Muscle of arm (tissue), 12 donors: Measurements from ENCODE around the gene MFAP3L. TPM values are rescaled to one million over a fixed set of nuclear protein-coding genes. Genes with fewer than 3 reads are reported as not detected.

ENCODE experiments used
- DNase-seq: peaks from one replicate; pipeline ENCODE4 v3.0.0-alpha.2; 2013
- polyA plus RNA-seq, 12 donors: library from polyadenylated mRNA; unstranded; fragments of 120-200 nt; gene quantifications; one replicate each; pipeline ENCODE4 v1.2.1, GENCODE V29; 2013; ENCODE audit not compliant: insufficient read length in 12 of 12

The MFAP3L gene
- polyA plus RNA-seq, 12 donors = 1.3 to 5.3 (median 2.0) TPM; not detected in 2

DNA sequence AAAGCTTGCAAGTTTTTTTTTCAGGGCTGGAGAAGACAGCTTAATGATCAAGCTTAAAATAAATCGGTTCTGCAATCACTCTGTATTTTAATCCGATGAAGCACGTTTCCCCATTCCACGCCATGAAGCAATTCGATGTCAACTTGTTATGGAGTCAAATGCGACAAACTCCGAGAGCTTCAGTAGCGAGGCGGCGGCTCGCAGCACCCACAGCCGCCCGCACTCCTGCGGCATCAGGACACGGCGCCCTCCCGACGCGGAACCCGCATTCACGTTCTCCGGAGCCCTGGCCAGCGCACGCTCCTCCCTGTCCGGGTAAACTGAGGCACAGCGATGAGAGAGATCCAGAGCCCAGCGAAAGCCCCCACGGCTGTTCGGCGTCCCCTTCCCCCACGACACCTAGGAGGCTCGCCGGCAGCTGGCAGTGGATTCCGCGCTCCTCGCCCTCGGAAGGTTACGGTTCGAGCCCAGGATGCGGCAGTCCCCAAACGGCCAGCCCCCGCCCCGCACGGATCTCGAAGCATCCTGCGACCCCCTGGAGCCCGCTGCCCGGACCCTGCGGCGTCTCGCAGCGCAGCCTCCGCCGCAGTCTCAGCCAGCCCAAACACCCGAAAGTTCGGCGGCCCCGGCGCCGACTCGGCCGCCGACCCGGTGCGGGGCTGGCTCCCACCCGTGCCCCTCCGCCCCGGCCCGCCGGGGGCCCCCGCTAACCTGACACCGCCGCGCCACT lies 507 bp downstream of the MFAP3L start:
- no peak for DNase-seq

GRCh38 chr4:170022211-170022610 lies 4.0 kb downstream of the MFAP3L start:
- no peak for DNase-seq

- no peak for DNase-seq
These were observed 8.9 kb downstream of the MFAP3L start for GRCh38 chr4:170017252-170017651.

- DNase-seq = no peak
These were observed 10.9 kb downstream of the MFAP3L start for GRCh38 chr4:170015285-170015684.

DNA sequence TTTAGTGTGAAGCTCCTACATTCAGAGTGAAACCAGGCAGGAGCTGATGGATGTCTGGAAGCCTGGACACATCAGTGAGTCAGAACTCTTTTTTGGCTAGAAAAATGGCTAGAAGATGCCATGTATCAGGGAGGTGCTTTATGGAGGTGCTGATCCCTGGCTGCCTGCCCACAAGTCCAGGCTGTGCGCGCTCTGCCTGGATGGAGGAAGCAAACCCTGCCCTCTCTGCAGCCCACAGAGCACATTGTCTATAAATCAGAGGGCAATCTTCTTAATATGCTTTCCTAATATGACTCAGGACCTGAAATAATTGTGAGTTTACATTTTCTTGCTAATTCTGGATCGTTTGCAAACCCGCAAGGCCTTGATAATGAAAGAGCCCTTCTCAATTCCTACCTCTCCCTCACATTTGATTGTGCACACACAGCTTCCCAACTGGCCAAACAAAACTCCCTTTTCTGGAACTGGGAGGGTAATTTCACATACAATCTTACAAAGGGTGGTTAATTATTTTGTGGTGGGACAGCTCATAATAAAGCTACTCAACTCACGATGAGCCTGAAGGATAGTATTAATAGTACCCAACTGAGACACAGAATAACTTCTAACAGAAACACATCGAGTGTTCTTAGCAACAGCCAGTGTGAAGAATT lies 11.7 kb downstream of the MFAP3L start:
- DNase-seq = no peak

- DNase-seq = no peak
These were observed 13.6 kb downstream of the MFAP3L start for GRCh38 chr4:170012629-170012958.

DNA sequence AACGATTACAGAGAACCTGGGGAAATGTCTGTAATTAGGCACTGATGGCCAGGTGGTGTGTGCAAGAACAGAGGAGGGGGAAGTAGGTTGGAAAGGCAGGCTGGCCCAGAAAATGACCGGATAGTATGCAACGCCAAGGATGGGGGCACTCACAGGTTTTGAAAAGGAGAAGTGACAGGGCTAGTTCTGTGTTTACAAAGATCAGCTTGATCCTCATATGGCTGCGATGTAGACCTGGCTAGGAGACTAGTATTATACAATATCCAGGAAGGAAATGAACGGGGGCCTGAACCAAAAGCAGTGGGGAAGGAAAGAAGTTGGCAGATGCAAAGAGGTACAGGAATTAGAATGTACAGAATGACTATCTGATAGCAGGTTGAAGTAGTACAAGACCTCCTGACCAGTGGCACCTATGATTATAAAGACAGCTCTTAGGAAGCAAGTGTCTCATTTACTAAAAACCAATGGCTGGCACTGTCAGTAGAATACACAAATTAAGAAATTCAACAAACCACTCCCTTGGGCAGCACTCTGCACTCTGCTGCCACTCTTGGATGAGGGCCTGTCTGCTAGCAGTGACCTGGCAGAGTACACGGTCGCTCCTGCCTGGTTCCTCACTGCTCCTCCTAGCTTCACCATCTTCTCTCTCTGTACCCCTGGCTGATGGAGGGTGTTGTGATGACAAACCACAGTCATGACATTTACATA lies 14.1 kb downstream of the MFAP3L start:
- DNase-seq = no peak

DNA sequence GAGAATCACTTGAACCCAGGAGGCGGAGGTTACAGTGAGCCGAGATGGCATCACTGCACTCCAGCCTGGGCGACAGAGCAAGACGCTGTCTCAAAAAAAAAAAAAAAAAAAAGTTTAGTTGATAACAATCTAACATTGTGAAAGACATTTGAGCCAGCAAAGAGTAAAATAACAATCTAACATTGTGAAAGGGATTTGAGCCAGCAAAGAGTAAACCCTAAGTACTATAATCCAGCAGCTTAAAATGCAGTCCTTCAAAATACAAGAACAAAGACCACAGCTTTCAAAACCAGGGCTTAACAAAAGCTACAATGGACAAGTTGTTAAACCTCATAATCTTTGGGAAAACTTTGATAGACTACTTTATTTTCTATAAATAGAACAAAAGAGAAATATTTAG lies 16.9 kb downstream of the MFAP3L start:
- no peak for DNase-seq

DNA sequence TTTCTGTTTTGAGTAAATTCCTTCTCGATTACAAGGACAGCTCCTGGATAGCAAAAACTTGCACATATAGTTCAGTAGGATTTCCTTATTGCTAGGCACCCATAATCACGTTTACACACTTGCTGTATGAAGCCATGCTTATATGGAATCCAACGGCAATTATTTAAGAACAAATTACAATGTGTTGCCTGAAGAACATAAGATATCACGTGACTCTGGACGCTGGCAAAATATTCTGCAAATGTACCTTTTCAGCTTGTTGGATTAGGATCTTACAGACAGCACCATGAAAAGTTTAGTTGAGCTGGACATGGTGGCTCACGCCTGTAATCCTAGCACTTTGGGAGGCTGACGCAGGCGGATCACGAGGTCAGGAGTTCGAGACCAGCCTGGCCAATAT lies 17.4 kb downstream of the MFAP3L start:
- DNase-seq = no peak

GRCh38 chr4:170008371-170008770 lies 17.8 kb downstream of the MFAP3L start:
- no peak for DNase-seq

- DNase-seq = no peak
These were observed 19.1 kb downstream of the MFAP3L start for GRCh38 chr4:170007113-170007512.

GRCh38 chr4:170005472-170005871 lies 20.7 kb downstream of the MFAP3L start:
- DNase-seq = no peak

GRCh38 chr4:170004651-170005295 lies 21.4 kb downstream of the MFAP3L start:
- DNase-seq = no peak

DNA sequence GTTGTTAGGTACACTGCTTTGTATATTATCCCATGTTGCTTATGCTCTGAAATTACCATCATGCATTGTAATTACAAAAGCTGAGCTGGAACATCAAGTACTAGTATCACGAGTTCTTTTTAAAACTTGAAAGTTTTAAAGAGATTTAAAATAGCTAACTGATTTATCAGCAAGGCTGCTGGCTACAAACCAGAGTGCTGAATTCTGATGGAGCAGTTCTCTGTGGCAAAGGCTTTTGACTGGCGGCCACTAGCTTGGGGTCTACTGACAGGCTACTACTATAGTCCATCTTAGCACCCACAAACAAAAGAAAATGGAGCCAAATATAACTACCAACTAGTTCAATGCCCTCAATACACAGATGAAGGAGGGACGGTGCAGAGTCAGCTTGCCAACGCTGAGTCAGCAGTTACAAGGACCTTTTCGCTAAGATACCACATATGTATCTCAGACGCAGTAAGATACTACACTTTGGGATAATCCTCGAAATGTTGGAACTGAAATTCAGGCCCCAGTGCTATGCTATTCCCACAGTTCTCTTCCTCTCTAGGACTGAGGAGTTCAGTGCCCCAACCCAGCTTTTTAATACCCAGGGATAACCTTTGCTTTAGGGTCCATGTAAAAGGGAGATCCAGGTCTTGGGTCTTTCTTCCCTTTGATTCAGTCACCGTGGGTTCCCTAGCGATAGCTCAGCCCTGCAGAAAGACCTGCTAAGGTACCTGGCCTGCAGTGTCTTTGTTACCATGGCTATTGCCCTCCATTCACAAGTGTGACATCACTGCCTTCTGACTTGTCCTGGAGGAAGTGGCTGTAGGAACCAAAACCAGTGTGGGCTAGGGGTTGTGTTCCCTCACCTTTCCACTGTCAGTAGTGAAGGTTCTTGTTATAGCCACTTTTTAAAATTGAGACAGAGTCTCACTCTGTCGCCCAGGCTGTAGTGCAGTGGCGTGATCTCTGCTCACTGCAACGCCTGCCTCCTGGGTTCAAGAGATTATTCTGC lies 22.8 kb downstream of the MFAP3L start:
- DNase-seq = no peak

- no peak for DNase-seq
These were observed 24.4 kb downstream of the MFAP3L start for GRCh38 chr4:170001745-170002267.

DNA sequence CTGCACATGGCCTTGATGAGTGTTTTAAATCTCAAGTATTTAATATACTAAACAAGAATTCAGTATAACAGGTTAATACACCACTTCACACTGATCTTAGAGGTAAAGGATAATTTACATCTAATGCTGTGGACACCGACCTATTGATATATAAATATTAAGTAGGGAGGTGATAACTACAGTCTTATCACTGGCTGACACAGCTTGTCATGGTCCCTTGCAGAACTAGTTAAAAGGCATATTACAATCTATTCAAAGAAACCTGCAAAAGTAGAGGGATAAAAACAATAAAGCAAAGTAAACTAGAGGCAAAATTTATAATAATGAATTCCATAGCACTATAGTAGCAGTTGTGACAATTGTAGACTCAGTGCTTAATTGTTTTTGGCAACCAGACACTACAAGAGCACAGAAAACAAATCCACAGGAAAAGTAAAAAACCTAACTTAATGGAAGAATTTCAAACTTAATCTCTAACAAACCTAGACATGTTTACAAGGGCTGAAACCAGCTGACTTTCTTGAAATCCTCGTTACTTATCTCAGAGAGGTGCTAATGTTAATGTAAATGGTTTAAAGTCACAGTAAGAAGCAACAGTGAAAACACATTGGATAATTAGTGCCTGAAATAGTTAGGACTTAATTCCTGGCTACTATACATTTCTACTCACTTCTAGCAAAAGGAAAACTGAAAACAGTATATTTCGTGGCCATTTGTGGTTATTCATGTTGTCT lies 25.0 kb downstream of the MFAP3L start:
- no peak for DNase-seq

GRCh38 chr4:169999923-170000322 lies 26.3 kb downstream of the MFAP3L start:
- DNase-seq = no peak

DNA sequence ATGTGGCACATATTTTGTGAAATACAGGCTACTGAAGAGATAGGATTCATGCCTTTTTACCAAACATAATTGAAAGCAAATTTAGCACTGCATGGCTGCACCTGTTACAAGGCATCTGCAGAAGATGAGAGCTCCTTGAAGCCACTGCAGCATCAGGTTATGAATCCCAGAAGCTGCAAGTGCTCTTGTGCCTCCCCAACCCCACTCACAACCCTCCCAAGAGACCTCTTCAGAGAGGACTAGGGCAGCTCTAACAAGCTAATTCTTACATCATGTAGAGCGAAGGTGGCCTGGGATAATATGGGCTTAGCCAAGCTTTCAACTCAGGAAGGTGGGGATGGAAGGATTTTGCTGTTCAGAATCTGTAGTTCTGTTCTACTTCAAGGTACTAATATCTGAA lies 27.2 kb downstream of the MFAP3L start:
- no peak for DNase-seq

- DNase-seq = no peak
These were observed 29.6 kb downstream of the MFAP3L start for GRCh38 chr4:169996379-169997240.
